BE2C (cell line): ENCODE data around the gene ITPK1.
"Not testable (repeated sequence)": the region's sequence is repeated elsewhere in the genome, so short reads cannot be mapped to it uniquely, and the experiment has no call there.

ENCODE experiments used
- DNase-seq: peaks from one replicate; pipeline ENCODE4 v3.0.0-alpha.2; 2020
- H3K27me3 ChIP-seq: fragments of 250-450 bp; sonication (Bioruptor Pico); 2 replicates; pipeline ENCODE4 v1.5.1; 2020; ENCODE audit warnings: mild to moderate bottlenecking
- H3K36me3 ChIP-seq: fragments of 250-450 bp; sonication (Bioruptor Pico); 2 replicates; pipeline ENCODE4 v1.5.1; 2020; ENCODE audit warnings: mild to moderate bottlenecking
- H3K4me1 ChIP-seq: fragments of 250-450 bp; sonication (Bioruptor Pico); 2 replicates; pipeline ENCODE4 v1.5.1; 2020
- H3K4me3 ChIP-seq: 2 replicates; pipeline ENCODE4 v1.5.1; 2011; ENCODE audit warnings: low read depth, low read length
- H3K9me3 ChIP-seq: fragments of 250-450 bp; sonication (Bioruptor Pico); 2 replicates; pipeline ENCODE4 v1.5.1; 2020
- CTCF ChIP-seq: IDR thresholded peaks from 2 replicates; pipeline ENCODE4 v1.5.1; 2012; ENCODE audit warnings: mild to moderate bottlenecking, low read depth, low read length

Gene ITPK1

GRCh38 chr14:93114068-93114710, 1.5 kb downstream of the ITPK1 start:
- DNase-seq = no peak
- peaks cover 3% of the 10 kb centered on the region; the same call in 1 of the 2 replicates for H3K4me1 ChIP-seq
- peak overlapping the region; percentile 92 for H3K4me3 ChIP-seq
- TF ChIP-seq CTCF = no peak
- H3K27me3 ChIP-seq = no peaks in the 10 kb centered on the region
- no peaks in the 10 kb centered on the region for H3K9me3 ChIP-seq
- H3K36me3 ChIP-seq = peaks cover 6% of the 10 kb centered on the region

DNA sequence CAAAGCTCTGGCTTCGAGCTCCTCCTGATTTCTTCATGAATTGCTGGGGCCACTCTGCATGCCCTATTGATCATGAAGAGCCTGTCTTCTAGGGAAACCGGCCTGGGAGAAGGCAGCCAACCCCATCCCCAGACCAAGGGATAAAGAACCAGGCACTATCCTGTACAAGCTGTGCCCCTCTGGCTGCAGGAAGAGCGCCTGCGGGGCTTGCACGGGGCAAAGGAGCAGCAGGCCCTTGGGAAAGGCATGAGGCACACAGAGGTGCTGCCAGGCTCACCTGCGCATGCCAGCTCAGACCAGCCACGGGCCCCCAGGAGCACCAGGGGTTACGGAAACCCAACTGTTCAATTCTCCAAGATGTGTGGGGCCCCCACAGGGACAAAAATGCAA, 2.1 kb downstream of the ITPK1 start:
- H3K4me3 ChIP-seq = peak overlapping the region; percentile 92

GRCh38 chr14:93112891-93113677, 2.6 kb downstream of the ITPK1 start:
- peak; percentile 84 for TF ChIP-seq CTCF
- Histone ChIP-seq H3K4me1 (peaks cover 3% of the 10 kb centered on the region; the same call in 1 of the 2 replicates), H3K36me3 (peaks cover 6% of the 10 kb centered on the region), H3K9me3 (no peaks in the 10 kb centered on the region), H3K4me3 (peak overlapping the region; percentile 92), H3K27me3 (no peaks in the 10 kb centered on the region)
- peak; percentile 86 for DNase-seq

More for the DNA sequence above, 2.1 kb downstream of the ITPK1 start:
- DNase-seq = no peak
- H3K9me3 ChIP-seq = no peaks in the 10 kb centered on the region
- no peaks in the 10 kb centered on the region for H3K27me3 ChIP-seq
- peaks cover 3% of the 10 kb centered on the region; the same call in 1 of the 2 replicates for H3K4me1 ChIP-seq
- H3K36me3 ChIP-seq = peaks cover 6% of the 10 kb centered on the region
- no peak for TF ChIP-seq CTCF

DNA sequence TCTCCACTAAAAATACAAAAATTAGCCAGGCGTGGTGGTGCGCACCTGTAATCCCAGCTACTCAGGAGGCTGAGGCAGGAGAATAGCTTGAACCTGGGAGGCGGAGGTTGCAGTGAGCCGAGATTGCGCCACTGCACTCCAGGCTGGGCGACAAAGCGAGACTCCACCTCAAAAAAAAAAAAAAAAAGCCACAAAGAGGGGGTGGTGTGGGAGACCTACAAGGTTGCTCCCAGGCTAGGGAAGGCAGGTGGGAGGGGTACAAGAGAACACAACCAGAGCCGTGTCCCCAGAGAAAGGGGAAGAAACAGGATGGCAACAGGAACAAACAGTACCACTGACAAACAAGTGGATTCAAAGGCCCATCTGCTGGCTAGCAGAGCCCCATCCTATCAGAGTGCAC, 4.2 kb downstream of the ITPK1 start:
- H3K4me3 ChIP-seq, H3K27me3 ChIP-seq, H3K4me1 ChIP-seq, H3K9me3 ChIP-seq, DNase-seq, H3K36me3 ChIP-seq: not testable (repeated sequence)

DNA sequence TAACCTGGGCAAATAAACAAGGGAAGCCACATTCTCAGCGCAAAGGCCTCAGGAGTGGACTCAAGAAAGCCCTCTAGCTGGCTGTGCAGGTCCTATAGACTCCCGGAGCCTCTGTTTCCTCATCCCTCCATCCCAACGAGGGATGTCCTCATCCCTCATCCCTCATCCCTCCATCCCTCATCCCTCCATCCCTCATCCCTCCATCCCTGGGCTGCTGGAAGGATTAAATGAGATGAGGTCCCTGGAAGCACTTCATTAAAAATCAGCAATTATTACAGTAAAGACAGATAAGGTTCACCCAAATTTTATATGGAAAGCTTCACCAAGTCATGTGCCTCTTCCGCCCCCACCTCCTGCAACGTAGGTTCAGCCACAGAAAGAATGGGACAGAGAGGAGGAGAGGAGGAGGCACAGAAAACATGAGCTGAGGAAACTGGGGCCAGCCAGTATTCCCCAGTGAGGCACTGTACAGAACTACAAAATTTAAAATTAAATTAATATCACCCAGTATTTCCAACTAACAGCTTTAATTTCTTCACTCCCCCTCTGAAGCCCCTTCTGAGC, 4.8 kb downstream of the ITPK1 start:
- Histone ChIP-seq H3K4me1 (peaks cover 3% of the 10 kb centered on the region; the same call in 1 of the 2 replicates), H3K36me3 (peaks cover 6% of the 10 kb centered on the region), H3K27me3 (no peaks in the 10 kb centered on the region), H3K4me3 (no peak overlapping the region), H3K9me3 (no peaks in the 10 kb centered on the region)
- no peak for TF ChIP-seq CTCF
- no peak for DNase-seq

- TF ChIP-seq CTCF = no peak
- peaks cover 3% of the 10 kb centered on the region for H3K4me1 ChIP-seq
- no peaks in the 10 kb centered on the region for H3K9me3 ChIP-seq
- DNase-seq = no peak
- H3K4me3 ChIP-seq = no peak overlapping the region
- no peaks in the 10 kb centered on the region for H3K27me3 ChIP-seq
- peaks cover 5% of the 10 kb centered on the region for H3K36me3 ChIP-seq
Observed at GRCh38 chr14:93109572-93110481, 5.9 kb downstream of the ITPK1 start.
